Activated CD8-positive, alpha-beta memory T cell treated with anti-CD3 and anti-CD28 coated beads, Interleukin-2, amount 50 U/mL, for 1 hour (primary cell): ENCODE results near the gene MYO10.

ENCODE experiments used
- DNase-seq: peaks from one replicate; pipeline ENCODE4 v3.0.0-alpha.2; 2020; ENCODE audit errors: extremely low read depth

Gene MYO10

DNA sequence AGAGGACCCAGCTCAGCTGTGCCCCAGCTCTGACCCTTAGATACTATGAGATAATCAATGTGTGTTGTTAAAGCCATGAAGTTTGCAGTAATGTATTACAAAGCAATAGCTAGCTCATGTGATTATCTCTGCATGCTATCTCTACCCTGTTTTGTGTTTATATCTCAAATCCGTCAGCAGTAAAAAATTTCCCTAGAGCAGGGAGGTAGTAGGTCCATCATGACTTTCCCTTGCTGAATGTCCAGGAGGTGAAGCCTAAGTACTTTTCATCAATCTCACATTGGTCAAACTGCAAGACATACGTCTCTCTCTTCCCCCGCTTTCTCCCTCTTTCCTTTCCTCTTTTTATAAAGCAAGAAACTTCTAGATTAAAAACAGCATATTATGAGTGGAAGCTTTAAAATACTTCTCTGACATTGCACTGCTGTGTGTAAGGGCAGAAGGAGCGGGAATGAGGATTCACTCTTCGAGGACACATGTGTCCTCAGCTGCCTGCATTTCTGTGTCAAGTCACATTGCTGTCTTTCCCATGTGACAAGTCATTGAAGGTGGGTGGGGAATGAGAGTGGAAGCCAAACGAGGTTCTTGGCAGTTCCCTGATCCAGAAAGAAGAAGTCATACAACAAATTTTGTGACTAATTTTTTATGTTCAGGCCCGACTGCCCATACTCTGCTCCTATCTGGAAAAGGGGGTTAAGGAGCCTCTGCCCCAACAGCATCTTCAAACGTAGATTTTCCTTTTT lies 226.2 kb downstream of the MYO10 start:
- no peak for DNase-seq

DNA sequence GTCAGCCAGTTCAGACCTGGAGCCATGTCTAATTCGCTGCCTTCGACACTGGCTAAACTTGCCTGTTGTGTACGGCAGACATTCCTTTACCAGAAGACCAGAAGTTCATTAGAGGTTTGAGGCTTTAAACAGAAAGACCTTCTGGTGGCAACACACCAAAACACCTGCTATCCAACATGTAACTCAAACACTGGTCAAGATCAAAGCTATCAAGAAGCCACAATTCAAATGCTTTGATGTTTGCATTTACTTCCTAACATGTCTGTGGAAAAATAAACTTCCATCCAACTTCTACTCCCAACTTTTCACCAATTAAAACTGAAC lies 228.3 kb downstream of the MYO10 start:
- no peak for DNase-seq

DNA sequence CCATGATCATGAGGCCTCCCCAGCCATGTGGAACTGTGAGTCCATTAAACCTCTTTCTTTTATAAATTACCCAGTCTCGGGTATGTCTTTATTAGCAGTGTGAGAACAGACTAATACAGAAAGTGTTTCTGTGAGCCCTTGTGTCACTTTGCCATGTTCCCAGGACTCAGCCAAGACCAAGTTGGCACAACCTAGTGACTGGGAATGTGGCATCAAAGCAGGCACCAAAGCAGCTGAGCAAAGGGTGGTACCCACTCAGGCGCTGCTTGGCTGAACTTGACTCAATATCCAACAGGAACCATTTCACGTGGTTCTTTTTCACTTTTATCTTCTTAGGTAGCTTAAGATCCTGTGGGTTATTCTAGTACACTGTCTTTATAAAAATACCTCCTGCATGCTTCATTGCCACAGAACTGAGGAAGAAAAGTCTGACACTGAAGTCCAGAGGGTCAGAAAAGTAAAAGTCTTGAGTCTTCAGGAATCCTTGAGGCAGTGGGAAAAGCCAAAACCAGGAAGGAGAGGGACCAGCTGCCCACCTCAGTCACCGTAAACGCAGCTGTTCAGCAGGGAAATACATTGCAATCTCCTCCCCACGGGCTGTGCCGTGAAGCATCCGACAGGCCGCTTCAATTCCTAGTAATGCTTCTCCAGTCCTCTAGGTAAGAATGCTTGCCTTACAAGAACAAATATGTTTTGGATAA lies 228.8 kb downstream of the MYO10 start:
- no peak for DNase-seq

DNA sequence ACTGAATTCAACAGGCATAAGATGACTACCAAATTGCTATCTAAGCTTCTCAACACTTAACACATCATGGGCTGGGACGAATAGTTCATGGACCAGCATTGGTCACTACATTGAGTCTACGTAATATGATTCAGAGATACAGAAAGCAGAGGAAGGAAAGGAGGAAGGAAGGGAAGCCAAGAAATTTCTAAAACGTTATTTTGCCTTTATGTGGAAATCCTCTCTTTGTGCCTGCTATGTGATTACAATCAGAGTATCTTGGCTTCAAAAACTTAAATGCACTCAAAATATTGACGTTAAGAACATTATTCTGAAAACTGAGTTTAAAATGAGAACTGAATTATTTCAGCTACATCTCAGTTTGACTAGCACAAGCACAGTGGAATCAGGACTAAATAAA lies 231.1 kb downstream of the MYO10 start:
- DNase-seq = no peak

DNA sequence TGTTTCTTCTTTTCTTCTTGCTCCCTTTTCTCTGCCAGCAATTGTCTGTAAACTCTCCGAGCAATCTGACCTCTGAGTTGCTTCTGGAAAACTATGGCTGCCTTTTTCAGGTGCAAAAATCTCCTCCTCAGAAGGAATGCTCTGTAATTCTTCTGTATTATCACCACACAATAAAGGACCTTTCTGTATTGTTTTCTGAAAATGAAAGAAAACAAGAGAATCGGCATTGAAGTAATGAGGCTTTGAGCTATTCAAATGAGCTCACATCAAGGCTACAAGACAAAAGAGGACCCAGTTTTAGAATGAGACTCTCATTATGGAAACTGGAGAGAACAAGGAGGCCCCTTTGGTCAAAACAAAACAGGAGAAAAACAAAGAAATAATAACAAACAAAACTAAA lies 233.1 kb downstream of the MYO10 start:
- DNase-seq = no peak

DNA sequence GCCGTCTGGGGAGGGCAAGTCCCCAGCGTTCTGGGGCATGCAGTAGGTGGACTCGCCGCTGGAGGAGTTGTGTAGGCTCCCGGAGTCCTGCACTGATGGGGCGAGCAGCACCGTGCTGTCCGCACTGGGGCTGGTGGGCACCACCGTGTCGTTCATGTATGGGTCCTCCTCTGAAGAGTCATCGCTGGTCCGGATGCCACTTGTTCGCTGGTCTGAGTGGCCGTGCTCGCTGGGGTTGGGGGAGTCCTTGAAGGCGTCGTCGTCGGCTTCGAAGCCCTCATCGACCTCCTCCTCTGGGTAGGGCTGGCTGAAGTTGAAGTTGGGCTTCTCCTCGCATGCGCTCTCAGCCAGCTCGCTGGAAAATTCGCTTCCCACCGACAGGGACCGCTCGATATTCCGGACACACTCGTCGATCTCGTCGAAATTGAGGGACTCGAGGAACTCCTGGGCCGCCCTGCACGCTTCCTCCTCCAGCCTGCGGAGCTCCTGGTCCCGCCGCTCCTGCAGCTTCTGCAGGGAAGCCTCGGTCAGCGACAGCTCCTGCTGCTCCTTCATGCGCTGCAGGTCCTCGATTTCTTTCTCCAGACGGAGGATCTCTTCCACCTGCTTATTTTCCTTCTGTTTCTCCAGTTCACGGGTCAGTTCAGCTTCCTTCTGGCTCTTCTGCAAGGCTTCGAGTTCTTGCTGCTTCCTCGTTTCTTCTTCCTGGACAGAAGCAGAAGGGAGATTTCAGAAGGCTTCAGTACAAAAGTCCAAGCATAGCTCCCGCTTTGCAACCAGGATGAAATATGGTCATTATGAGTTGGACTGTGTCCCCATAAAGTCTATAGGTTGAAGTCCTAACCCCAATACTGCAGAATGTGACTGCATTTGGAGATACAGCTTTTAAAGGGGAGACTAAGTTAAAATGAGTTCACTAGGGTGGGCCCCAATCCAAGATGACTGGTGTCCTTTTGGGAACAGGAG lies 234.7 kb downstream of the MYO10 start:
- no peak for DNase-seq

DNA sequence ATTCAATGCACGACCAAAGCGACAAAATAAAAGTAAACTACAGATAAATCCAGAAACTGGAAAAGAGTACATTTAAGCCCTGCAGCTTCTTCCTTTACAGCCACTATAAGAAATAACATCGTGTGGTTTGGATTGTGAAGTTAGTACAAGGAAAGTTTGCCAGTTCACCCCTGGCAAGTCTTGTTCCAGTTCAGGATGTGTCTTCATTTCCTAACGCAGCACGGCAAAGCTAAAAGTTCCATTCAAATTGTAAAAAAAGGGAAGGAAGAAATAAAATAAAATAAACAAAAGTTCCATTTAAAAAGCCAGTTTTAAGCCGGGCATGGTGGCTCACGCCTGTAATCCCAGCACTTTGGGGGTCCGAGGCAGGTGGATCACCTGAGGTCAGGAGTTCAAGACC lies 236.0 kb downstream of the MYO10 start:
- DNase-seq = no peak

DNA sequence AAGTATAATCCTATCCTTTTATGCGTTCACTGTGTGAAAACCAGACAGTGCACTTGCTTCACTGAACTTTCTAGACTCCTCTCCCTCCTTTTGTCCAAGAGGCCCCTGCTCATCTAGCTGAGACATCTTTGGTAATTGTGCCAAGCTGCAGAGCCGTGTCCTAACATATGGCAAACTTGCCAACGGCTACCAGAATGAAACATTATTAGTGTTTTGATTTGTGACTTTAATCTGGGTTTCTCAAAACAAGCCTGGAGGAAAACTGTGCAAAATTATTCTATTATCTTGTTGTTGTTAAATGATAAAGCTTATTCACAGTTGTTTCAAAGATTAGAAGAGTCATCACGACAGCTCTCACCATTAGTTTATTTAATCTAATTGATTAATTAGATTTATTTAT lies 240.3 kb downstream of the MYO10 start:
- DNase-seq = no peak

DNA sequence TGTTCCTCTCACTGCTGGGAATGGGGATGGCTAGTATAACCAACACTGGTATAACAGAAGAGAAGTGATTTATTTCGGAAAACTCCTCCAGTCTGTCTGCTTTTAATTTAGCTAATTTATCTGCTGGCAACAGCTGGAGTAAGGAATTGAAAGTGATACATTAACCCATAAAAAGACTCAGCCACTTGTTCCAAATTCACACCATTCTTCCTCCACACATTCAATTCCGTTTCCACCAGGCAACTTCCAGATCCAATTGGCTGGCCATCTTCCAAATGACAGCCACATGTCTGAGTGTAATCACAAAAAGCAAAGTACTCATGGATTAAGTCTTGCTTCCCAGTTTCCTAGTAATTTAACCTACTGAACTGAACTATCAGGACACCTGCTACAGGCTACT lies 242.2 kb downstream of the MYO10 start:
- no peak for DNase-seq

DNA sequence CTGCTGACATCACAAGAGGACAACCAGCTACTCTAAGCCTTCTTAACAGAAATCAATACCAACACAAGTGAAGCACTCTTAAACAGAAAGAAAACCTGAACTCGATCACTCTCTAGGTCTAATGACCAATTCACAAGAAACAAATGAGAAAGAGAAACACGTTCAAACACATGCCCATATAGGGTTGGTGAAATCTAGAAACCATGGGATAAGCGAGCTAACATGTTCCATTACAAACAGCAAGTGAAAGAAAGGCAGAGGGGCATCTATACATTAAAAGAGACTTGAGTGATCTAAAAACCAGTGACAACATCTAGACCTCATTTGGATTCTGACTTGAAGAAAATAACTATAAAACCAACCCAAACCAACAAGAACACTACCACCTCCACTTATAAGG lies 244.4 kb downstream of the MYO10 start:
- DNase-seq = no peak

DNA sequence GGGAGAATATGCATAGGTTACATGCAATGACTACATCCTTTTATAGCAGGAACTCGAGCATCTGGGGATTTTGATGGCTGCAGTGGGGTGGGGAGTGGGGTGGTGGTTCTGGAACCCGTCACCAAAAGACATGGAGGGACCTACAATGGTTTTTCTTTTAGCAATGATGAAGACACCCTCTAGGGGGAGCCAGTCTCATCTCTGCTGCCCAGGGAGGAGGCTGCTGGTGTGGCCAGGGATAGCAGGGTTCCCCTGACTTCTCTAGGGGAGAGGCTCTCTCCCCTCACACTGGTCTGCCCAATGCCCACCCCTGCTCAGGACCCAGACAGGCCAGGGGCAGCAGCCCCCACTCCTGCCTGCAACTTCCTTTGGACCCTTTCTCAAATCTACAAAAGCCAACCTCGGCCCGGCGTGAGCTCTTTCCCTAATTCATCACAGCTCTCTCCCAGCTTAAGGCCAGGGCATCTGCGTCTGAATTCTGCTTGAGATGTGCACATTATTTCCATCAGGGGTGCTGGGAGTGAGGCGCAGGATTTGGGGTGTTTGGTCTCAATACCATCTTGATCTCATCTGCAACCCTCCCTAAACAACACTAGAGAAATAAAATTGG lies 245.7 kb downstream of the MYO10 start:
- no peak for DNase-seq

DNA sequence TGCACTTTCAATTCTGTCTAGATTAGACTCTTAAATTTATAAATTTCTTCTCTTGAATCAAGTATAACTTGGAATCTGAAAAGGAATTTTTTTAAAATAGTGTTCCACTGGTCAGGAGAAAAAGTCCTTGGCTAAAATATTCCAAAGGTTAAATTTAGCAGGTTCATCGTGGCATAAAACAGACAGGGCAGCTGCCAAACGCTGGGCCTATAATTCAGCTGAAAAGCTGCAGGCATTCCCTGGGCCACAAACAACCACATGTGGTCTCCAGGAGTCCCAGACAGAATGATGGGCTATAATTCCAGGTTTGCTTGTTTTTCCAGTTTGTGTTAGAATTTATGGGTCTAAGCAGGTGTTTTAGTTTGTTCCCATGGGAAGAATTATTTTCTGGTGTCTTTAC lies 248.2 kb downstream of the MYO10 start:
- DNase-seq = no peak

DNA sequence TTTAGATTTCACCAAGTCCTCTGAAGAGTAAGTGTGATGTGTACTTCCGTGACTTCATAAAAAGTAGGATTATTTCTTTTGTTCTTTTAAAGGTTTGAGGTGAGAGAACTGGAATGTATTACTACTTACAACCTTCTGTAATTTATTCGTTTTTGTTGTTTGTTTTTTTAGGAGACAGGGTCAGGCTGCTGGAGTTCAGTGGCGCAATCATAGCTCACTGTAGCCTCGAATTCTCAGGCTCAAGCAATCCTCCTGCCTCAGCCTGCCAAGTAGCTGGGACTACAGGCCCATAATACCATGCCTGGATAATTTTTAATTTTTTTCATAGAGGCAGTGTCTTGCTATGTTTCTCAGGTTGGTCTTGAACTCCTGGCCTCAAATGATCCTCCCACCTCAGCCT lies 251.0 kb downstream of the MYO10 start:
- DNase-seq = no peak

DNA sequence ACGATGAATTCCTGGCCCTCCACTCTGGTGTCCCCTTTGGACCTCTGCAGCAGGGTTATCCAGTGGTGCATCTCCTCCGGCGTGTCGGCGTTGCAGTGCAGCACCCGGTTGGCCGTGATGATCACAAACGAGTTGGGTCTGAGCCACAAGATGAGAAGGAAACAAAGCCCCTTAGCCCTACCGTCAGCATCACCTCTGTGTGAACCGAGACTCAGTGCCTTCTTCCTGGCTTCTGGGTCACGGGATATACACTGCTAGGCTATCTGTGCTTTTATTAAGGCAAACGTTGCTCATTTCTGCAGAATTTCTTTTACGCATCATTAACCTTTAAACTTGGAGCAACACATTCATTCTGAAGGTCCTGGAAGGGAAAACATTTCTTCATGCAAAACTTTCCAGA lies 254.2 kb downstream of the MYO10 start:
- no peak for DNase-seq

DNA sequence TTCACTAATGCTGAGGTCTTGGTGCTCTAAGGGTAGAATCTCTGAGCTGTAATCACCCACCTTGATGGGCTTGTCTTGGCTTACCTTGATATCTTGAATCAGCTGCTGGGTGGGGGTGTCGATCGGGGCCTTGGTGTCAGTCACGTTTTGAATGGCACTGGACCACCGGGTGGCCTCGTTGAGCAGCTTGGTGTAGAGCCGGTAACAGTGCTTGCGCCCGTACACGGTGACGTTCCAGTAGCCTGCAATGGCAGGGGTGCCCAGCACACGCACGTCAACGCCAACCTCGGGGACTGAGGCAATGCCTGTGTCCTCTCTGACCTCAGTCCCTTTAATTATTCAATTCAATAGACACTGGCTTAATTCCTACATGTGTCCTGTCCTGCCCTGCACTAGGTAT lies 256.2 kb downstream of the MYO10 start:
- DNase-seq = no peak

DNA sequence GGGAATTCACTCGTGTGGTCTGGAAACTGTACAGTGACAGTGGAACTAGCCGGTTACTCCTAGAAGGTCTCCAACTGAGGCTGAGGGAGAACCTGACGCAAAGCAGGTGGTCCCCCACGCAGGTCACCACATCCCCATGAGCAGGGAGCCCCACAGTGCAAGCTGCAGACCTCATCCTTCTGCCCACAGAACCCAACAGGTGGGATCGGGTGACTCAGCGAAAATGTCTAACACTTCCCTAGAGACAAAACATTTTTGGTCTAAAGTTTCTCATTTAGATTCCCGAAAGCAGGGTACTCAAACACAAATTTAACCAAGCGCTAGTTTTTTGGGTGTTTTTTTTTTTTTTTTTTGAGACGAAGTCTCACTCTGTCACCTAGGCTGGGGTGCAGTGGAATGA lies 256.9 kb downstream of the MYO10 start:
- no peak for DNase-seq

DNA sequence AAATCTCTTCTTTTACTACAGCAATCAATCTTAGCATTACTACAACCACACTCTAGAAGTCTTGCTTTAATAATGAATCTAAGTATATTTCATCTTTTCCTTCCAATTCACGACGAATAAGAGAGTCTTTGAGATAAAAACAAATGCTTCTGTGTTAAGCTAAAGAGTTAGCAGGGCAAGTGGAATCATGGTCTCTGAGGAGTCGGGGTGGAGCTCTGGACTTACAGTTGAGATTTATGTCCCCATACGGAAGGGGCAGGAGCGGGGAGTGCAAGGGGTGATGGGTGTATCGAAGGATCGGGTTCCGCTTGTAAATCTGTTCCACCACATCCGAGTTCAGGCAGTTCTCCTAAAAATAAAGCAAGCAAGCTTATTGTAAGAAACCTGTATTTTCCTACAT lies 260.3 kb downstream of the MYO10 start:
- no peak for DNase-seq

DNA sequence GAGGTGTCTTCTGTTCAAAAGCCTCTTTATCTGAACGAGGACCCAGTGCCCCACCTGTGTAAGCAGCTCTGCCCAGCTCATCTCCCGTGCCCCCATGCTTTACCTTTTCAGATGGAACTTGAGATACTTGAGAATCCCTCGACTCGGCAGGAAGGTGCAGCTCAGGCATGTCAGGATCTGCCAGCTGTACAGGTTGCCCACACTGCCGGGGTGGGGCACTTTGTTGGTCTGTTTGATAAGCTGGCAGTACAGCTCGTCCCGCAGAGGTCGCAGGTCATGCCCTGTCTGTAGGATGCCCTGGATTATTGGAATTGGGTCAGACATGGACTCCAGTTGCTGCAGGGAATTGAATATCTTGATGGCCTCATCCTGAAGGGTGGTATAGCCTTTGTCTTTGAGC lies 261.3 kb downstream of the MYO10 start:
- no peak for DNase-seq

DNA sequence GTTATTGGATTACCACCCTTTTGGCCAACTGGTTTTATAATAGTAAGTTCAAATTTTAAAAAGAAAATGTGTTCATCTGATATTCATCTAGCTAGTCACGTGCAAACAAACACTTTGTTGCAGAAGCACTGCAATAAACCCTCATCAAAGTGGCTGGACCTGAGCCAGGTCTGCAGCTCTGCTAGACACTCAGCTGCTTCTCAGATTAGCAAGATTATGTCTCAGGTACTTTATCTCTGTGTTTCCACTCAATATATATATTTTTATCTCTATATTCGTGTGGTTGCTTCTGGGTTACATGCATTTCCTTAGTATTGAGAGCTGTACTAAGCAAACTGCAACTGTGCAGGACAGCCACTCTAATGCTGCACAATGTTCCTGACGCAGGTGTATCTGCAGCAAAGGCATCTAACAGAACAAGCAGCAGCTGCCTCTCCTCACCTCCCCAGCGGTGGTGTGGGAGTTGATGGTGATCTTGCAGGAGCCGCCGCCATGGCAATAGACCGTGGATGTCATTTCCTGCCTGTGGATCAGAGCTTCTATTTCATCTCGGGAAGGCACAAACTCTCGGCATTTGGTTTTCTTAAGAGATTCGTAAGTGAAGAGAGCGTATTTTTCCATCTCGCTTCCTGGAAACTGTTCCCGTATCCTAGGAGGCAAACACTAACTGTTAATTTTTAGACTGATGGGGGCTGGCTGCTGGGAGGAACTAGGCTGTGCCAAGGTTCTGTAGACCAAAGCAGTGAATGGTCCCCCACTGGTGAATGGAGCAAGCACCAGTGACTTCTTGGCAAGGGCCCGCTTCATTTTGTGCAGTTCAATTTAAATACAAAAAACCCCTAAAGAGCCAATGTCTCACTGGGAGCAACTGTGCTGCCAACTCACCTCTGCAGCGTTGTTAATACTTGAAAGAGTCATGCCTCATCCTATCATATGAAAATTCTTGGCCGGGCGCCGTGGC lies 262.6 kb downstream of the MYO10 start:
- DNase-seq = peak; percentile 24

DNA sequence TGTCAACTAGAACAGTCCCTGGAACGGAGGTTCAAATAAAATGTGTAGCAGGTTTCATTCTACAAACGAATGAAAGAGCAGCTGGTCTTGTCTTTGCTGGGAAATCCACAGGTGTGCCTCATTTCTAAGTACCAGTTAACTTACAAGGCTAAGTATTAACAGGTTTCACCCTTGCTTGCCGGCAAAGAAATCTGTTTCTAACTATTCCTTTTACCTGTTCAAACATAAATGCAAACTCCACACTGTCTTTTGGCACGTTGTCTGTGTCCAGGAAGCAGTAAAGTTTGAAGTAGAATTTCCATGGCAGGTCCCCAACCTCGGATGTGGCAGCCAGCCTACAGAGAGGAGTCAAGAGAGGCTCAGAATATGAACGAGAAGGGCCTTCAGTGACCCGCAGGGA lies 264.9 kb downstream of the MYO10 start:
- no peak for DNase-seq

DNA sequence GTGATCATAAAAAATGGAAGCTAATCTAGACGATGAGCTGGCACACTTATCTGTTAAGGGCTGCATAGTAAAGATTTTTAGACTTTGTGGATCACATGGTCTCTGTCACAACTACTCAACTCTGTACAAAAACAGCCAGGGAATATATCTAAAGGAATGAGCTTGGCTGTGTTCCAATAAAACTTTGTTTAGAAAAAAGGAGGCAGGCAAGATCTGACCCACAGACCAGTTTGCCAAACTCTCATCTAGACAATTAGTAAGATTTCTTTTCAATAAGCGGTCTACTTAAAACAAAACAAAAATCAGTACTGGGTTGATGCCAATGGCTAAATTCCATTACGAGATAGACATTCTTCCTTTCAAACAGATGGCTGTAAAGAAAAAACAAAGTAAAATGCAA lies 266.3 kb downstream of the MYO10 start:
- DNase-seq = no peak
